Keratinocyte (primary cell): ENCODE results near the gene ALG14. TPM values are rescaled to one million over a fixed set of nuclear protein-coding genes. Genes with fewer than 3 reads are reported as not detected.

Source experiments
- DNase-seq: peaks from one replicate; pipeline ENCODE4 v3.0.0-alpha.2; 2011; ENCODE audit warnings: low read depth, missing footprints, low spot score
- FAIRE-seq: peaks from 2 replicates; lab custom pipeline; 2011; peaks lifted over from hg19 to GRCh38; lab: Jason Lieb, UNC
- H2AFZ ChIP-seq: 2 replicates; pipeline ENCODE4 v1.6.0; 2012; ENCODE audit warnings: low read length, control low read depth, inconsistent platforms; ENCODE audit not compliant: control insufficient read depth
- H3K27ac ChIP-seq: 2 replicates; pipeline ENCODE4 v1.5.1; 2011; ENCODE audit warnings: low read length; ENCODE audit not compliant: control insufficient read depth, insufficient read depth
- H3K27me3 ChIP-seq: 3 replicates; pipeline ENCODE4 v1.6.0; 2011; ENCODE audit warnings: low read length; ENCODE audit not compliant: control insufficient read depth, insufficient read depth; ENCODE audit errors: extremely low read depth
- H3K36me3 ChIP-seq, 2 experiments: 2 replicates in 1 of 2; 3 replicates in 1 of 2; pipeline ENCODE4 v1.5.1; 2011; ENCODE audit warnings: low read length in 2 of 2, mild to moderate bottlenecking in 1 of 2; ENCODE audit not compliant: control insufficient read depth in 2 of 2, insufficient read depth in 2 of 2; ENCODE audit errors: extremely low read depth in 1 of 2
- H3K4me1 ChIP-seq: 3 replicates; pipeline ENCODE4 v1.5.1; 2011; ENCODE audit warnings: low read length; ENCODE audit not compliant: control insufficient read depth, insufficient read depth; ENCODE audit errors: extremely low read depth
- H3K4me2 ChIP-seq: 3 replicates; pipeline ENCODE4 v1.6.0; 2011; ENCODE audit warnings: low read depth, low read length; ENCODE audit not compliant: control insufficient read depth, insufficient read depth; ENCODE audit errors: extremely low read depth
- H3K4me3 ChIP-seq, 3 experiments: fragments of 200-600 bp in 1 of 3; sonication (generic) in 1 of 3; 2 replicates in 2 of 3; 3 replicates in 1 of 3; pipeline ENCODE4 v1.5.1; 2011 to 2016; ENCODE audit warnings: low read length in 3 of 3, mild to moderate bottlenecking in 3 of 3, control low read depth in 2 of 3, inconsistent platforms in 1 of 3, low read depth in 1 of 3, mixed read lengths in 1 of 3, mixed run types in 1 of 3, moderate library complexity in 1 of 3; ENCODE audit not compliant: control insufficient read depth in 2 of 3, insufficient read depth in 2 of 3; ENCODE audit errors: extremely low read depth in 1 of 3
- H3K79me2 ChIP-seq: 2 replicates; pipeline ENCODE4 v1.6.0; 2012; ENCODE audit warnings: low read length; ENCODE audit not compliant: control insufficient read depth, insufficient read depth
- H3K9ac ChIP-seq: 3 replicates; pipeline ENCODE4 v1.6.0; 2011; ENCODE audit warnings: low read length; ENCODE audit not compliant: control insufficient read depth, insufficient read depth; ENCODE audit errors: extremely low read depth
- H3K9me1 ChIP-seq: 3 replicates; pipeline ENCODE4 v1.6.0; 2011; ENCODE audit warnings: low read length; ENCODE audit not compliant: control insufficient read depth, insufficient read depth; ENCODE audit errors: extremely low read depth
- H3K9me3 ChIP-seq: 2 replicates; pipeline ENCODE4 v1.5.1; 2012; ENCODE audit warnings: low read depth, low read length; ENCODE audit not compliant: control insufficient read depth
- H4K20me1 ChIP-seq: 3 replicates; pipeline ENCODE4 v1.6.0; 2011; ENCODE audit warnings: low read length; ENCODE audit not compliant: control insufficient read depth, insufficient read depth; ENCODE audit errors: extremely low read depth
- EZH2 ChIP-seq: IDR thresholded peaks from one replicate; pipeline ENCODE4 v1.6.1; 2012; ENCODE audit warnings: inconsistent platforms, mild to moderate bottlenecking, low read length, moderate library complexity
- dilution Hi-C: fragments of 300-500 bp; cut with MboI; formaldehyde crosslinking; loops from one replicate; pipeline ENCODE4 v1.7.0; 2020; ENCODE audit warnings: low sequenced_read_pairs; ENCODE audit not compliant: extremely low pct_ligation_motif_present
- polyA plus RNA-seq, 5 experiments: library from polyadenylated mRNA; depleted of rRNA in 3 of 5; stranded (reverse) in 3 of 5; stranded (forward) in 1 of 5; unstranded in 1 of 5; fragments of >200 nt; gene quantifications; 1 replicate in 1 of 5; 2 replicates in 3 of 5; 3 replicates in 1 of 5; pipeline versions ENCODE4 v1.2.1 to v1.2.3, GENCODE V29; 2011 to 2012; ENCODE audit warnings: missing spikeins in 2 of 5, low read depth in 1 of 5, low replicate concordance in 1 of 5
- TF ChIP-seq, protein P1 (sequence below), 3 experiments: IDR thresholded peaks in 1 of 3; conservative IDR thresholded peaks in 1 of 3; optimal IDR thresholded peaks in 1 of 3; 2 replicates in 2 of 3; 3 replicates in 1 of 3; pipeline versions ENCODE3 to v1.5.1; 2011; ENCODE audit warnings: low read length in 3 of 3, mild to moderate bottlenecking in 3 of 3, moderate library complexity in 2 of 3, control low read depth in 1 of 3, inconsistent platforms in 1 of 3; ENCODE audit not compliant: insufficient read depth in 2 of 3; ENCODE audit errors: extremely low read depth in 1 of 3

ALG14 gene
- polyA plus RNA-seq, 1 donor (not counting 4 experiments of a cell fraction or from before 2014, with no cell fraction given): 4.6 TPM

GRCh38 chr1:94951046-94951445 is 121.7 kb downstream of the ALG14 start:
- H4K20me1 ChIP-seq: no peaks in the 10 kb centered on the region
- H3K4me3 ChIP-seq: no peak overlapping the region
- no peak for FAIRE-seq
- H3K27ac ChIP-seq: no peak overlapping the region
- H3K9me1 ChIP-seq: no peaks in the 10 kb centered on the region
- H3K4me2 ChIP-seq: peak overlapping the region; percentile 50
- H3K9me3 ChIP-seq: no peaks in the 10 kb centered on the region
- peaks cover 18% of the 10 kb centered on the region for H3K4me1 ChIP-seq
- dilution Hi-C loops: no loop called here
- no peak for DNase-seq
- no peak for TF ChIP-seq EZH2
- TF ChIP-seq, protein P1, sequence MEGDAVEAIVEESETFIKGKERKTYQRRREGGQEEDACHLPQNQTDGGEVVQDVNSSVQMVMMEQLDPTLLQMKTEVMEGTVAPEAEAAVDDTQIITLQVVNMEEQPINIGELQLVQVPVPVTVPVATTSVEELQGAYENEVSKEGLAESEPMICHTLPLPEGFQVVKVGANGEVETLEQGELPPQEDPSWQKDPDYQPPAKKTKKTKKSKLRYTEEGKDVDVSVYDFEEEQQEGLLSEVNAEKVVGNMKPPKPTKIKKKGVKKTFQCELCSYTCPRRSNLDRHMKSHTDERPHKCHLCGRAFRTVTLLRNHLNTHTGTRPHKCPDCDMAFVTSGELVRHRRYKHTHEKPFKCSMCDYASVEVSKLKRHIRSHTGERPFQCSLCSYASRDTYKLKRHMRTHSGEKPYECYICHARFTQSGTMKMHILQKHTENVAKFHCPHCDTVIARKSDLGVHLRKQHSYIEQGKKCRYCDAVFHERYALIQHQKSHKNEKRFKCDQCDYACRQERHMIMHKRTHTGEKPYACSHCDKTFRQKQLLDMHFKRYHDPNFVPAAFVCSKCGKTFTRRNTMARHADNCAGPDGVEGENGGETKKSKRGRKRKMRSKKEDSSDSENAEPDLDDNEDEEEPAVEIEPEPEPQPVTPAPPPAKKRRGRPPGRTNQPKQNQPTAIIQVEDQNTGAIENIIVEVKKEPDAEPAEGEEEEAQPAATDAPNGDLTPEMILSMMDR (optimal IDR thresholded peaks at IDR 0.05 in 1 of 3, IDR thresholded peaks at IDR 0.05 in 1 of 3, conservative IDR thresholded peaks at IDR 0.05 in 1 of 3; ENCODE audit: extremely low read depth in 1 of 3, insufficient read depth in 2 of 3, low read length in 3 of 3): no peak
- H3K79me2 ChIP-seq: no peaks in the 10 kb centered on the region
- no peak overlapping the region for H2AFZ ChIP-seq
- H3K9ac ChIP-seq: no peak overlapping the region
- H3K36me3 ChIP-seq: no peaks in the 10 kb centered on the region
- H3K27me3 ChIP-seq: no peaks in the 10 kb centered on the region

- Histone ChIP-seq H3K27me3 (no peaks in the 10 kb centered on the region), H3K79me2 (no peaks in the 10 kb centered on the region), H3K36me3 (no peaks in the 10 kb centered on the region), H3K4me2 (no peak overlapping the region), H3K4me3 (no peak overlapping the region), H3K9me1 (no peaks in the 10 kb centered on the region), H3K9ac (no peak overlapping the region), H3K4me1 (peaks cover 18% of the 10 kb centered on the region), H3K27ac (no peak overlapping the region), H2AFZ (no peak overlapping the region), H3K9me3 (no peaks in the 10 kb centered on the region), H4K20me1 (no peaks in the 10 kb centered on the region)
- no peak for DNase-seq
- dilution Hi-C loops: no loop called here
- FAIRE-seq: no peak
- TF ChIP-seq, protein P1 (optimal IDR thresholded peaks at IDR 0.05 in 1 of 3, IDR thresholded peaks at IDR 0.05 in 1 of 3, conservative IDR thresholded peaks at IDR 0.05 in 1 of 3; ENCODE audit: extremely low read depth in 1 of 3, insufficient read depth in 2 of 3, low read length in 3 of 3): no peak
- no peak for TF ChIP-seq EZH2
Observed at GRCh38 chr1:94949681-94950661, 122.8 kb downstream of the ALG14 start.
